ENCODE results near the gene CRTAP.
"Not testable (repeated sequence)": the region's sequence is repeated elsewhere in the genome, so short reads cannot be mapped to it uniquely, and the experiment has no call there.

The CRTAP gene

GRCh38 chr3:33141006-33141405, 27.2 kb downstream of the CRTAP start:
- DNase-seq (ENCODE audit: low spot score): no peak

GRCh38 chr3:33144433-33144832, 30.6 kb downstream of the CRTAP start:
- DNase-seq (ENCODE audit: low spot score): peak; percentile 13

- DNase-seq (ENCODE audit: low spot score): no peak
Observed at GRCh38 chr3:33145221-33145900, 31.5 kb downstream of the CRTAP start.

- DNase-seq (ENCODE audit: low spot score): no peak
Observed at GRCh38 chr3:33145901-33146580, 32.2 kb downstream of the CRTAP start.

- DNase-seq (ENCODE audit: low spot score): no peak
Observed at GRCh38 chr3:33146791-33147445, 33.1 kb downstream of the CRTAP start.

- DNase-seq (ENCODE audit: low spot score): no peak
Observed at GRCh38 chr3:33149342-33149741, 35.5 kb downstream of the CRTAP start.

GRCh38 chr3:33152363-33153360, 38.8 kb downstream of the CRTAP start:
- no peak for DNase-seq (ENCODE audit: low spot score)

- DNase-seq (ENCODE audit: low spot score): no peak
Observed at GRCh38 chr3:33153782-33154181, 40.0 kb downstream of the CRTAP start.

GRCh38 chr3:33155301-33155700, 41.5 kb downstream of the CRTAP start:
- no peak for DNase-seq (ENCODE audit: low spot score)

- no peak for DNase-seq (ENCODE audit: low spot score)
Observed at GRCh38 chr3:33159234-33159633, 45.4 kb downstream of the CRTAP start.

GRCh38 chr3:33159981-33160380, 46.2 kb downstream of the CRTAP start:
- no peak for DNase-seq (ENCODE audit: low spot score)

GRCh38 chr3:33162621-33163020, 48.8 kb downstream of the CRTAP start:
- not testable (repeated sequence) for DNase-seq (ENCODE audit: low spot score)

GRCh38 chr3:33165372-33165771, 51.6 kb downstream of the CRTAP start:
- DNase-seq (ENCODE audit: low spot score): no peak

- no peak for DNase-seq (ENCODE audit: low spot score)
Observed at GRCh38 chr3:33166095-33166494, 52.3 kb downstream of the CRTAP start.

GRCh38 chr3:33167284-33167683, 53.5 kb downstream of the CRTAP start:
- no peak for DNase-seq (ENCODE audit: low spot score)

GRCh38 chr3:33167716-33168336, 54.0 kb downstream of the CRTAP start:
- DNase-seq (ENCODE audit: low spot score): no peak

GRCh38 chr3:33170531-33170930, 56.7 kb downstream of the CRTAP start:
- no peak for DNase-seq (ENCODE audit: low spot score)

GRCh38 chr3:33171580-33171979, 57.8 kb downstream of the CRTAP start:
- DNase-seq (ENCODE audit: low spot score): no peak

- DNase-seq (ENCODE audit: low spot score): no peak
Observed at GRCh38 chr3:33173103-33173502, 59.3 kb downstream of the CRTAP start.

GRCh38 chr3:33173672-33174071, 59.9 kb downstream of the CRTAP start:
- no peak for DNase-seq (ENCODE audit: low spot score)

- DNase-seq (ENCODE audit: low spot score): no peak
Observed at GRCh38 chr3:33174095-33174494, 60.3 kb downstream of the CRTAP start.

All from CD4-positive, alpha-beta T cell treated with Interleukin-15 for 4 hours (primary cell).